ENCODE results near the gene ZNF76. TPM values are rescaled to one million over a fixed set of nuclear protein-coding genes. Genes with fewer than 3 reads are reported as not detected.

ZNF76 gene
- total RNA-seq, 5 donors from 2014 or later (not counting 1 experiment from before 2014, with no cell fraction given) = 72.7 to 91.3 (median 84.8) TPM

DNA sequence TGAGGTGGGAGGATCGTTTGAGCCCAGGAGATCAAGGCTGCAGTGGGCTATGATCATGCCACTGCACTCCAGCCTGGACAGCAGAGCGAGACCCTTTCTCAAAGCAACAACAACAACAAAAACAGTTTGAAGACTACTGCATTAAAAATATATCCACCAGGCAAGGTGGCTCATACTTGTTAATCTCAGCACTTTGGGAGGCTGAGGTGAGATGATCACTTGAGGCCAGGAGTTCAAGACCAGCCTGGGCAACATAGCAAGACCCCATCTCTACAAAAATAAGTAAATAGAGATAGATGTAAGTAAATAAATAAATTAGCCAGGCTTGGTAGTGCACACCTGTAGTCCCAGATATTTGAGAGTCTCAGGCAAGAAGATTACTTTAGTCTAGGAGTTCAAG lies 12.5 kb downstream of the ZNF76 start:
- no peaks in the 10 kb centered on the region for H3K36me3 ChIP-seq (ENCODE audit: control insufficient read depth in 2 of 2, extremely low read depth in 1 of 2, insufficient read depth in 1 of 2, low read length in 1 of 2)
- ChIA-PET CTCF (no interaction called here), POLR2A (no interaction called here)
- Mint-ChIP-seq H3K4me1 (peaks cover 19 to 25% (median 24%) of the 10 kb centered on the region in 3 donors), H3K36me3 (peaks cover 3% of the 10 kb centered on the region), H3K27me3 (no peaks in the 10 kb centered on the region), H3K9me3 (no peaks in the 10 kb centered on the region), H3K4me3 (no peak overlapping the region), H3K27ac (no peak overlapping the region)
- ATAC-seq (replicated peaks in 1 of 4) = no peak
- DNase-seq = no peak
- no peak overlapping the region for H3K27ac ChIP-seq (ENCODE audit: low read length)
- H3K9me3 ChIP-seq = no peaks in the 10 kb centered on the region
- no peak overlapping the region for H3K4me3 ChIP-seq (ENCODE audit: control insufficient read depth in 1 of 2, extremely low read depth in 1 of 2, low read length in 1 of 2)
- WGBS (ENCODE audit: insufficient coverage) = 100% methylated on average over 1 of the region's 2 CpGs
- H3K27me3 ChIP-seq (replicated peaks in 1 of 2; ENCODE audit: control insufficient read depth in 2 of 2, extremely low read depth in 1 of 2, insufficient read depth in 2 of 2, low read length in 1 of 2) = no peaks in the 10 kb centered on the region
- H3K4me1 ChIP-seq (ENCODE audit: control insufficient read depth in 1 of 2, extremely low read depth in 1 of 2, insufficient read depth in 2 of 2, low read length in 2 of 2) = no peaks in the 10 kb centered on the region

DNA sequence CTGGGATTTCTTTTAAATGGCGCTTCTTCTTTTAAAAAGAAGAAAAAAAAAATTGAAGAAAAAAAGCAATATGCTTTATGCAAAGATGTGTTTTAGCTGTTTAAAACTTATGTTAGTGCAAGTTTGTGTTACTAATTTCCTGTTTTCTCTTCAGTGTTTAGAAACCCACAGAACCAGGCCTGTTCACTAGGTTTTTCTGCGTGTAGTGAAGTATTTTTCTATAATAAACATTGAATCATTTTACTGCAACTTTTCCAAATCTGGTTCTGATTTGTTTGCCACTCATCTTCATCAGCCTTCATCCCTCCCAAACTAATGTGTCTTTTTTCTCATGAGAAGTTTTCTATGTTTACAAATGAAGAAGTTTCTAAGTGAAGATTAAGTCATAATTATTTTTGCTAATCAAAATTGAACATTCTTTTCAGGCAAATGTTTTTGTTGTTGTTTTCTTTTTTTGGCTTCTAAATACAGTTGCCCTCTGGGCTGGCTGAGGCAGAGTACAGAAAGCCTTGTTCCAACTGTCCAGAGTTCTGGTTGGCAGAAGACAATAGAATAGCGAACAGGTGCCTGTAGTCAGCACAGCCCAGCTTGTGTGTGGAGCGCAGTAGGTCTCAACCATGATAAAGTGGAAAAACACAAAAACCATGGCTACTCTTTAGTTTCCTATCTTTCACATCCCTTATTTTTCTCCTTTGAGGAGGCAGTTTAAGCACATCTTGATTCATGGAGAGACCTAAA lies 14.5 kb downstream of the ZNF76 start:
- DNase-seq (no peak), ATAC-seq (replicated peaks in 1 of 4) (no peak)
- no peaks in the 10 kb centered on the region for H3K36me3 ChIP-seq (ENCODE audit: control insufficient read depth in 2 of 2, extremely low read depth in 1 of 2, insufficient read depth in 1 of 2, low read length in 1 of 2)
- H3K4me1 ChIP-seq (ENCODE audit: control insufficient read depth in 1 of 2, extremely low read depth in 1 of 2, insufficient read depth in 2 of 2, low read length in 2 of 2) = no peaks in the 10 kb centered on the region
- no peak overlapping the region for H3K27ac ChIP-seq (ENCODE audit: low read length)
- Mint-ChIP-seq H3K27me3 (no peaks in the 10 kb centered on the region), H3K4me3 (no peak overlapping the region), H3K9me3 (no peaks in the 10 kb centered on the region), H3K27ac (peak overlapping the region in 1 of 2 donors; percentile 16), H3K4me1 (peaks cover 6 to 23% (median 16%) of the 10 kb centered on the region in 3 donors), H3K36me3 (no peaks in the 10 kb centered on the region)
- H3K4me3 ChIP-seq (ENCODE audit: control insufficient read depth in 1 of 2, extremely low read depth in 1 of 2, low read length in 1 of 2) = no peak overlapping the region
- H3K27me3 ChIP-seq (replicated peaks in 1 of 2; ENCODE audit: control insufficient read depth in 2 of 2, extremely low read depth in 1 of 2, insufficient read depth in 2 of 2, low read length in 1 of 2) = no peaks in the 10 kb centered on the region
- WGBS (ENCODE audit: insufficient coverage) = no CpG with 5 or more reads among the region's 4 CpGs
- POLR2A ChIA-PET = no interaction called here
- CTCF ChIA-PET = no interaction called here
- no peaks in the 10 kb centered on the region for H3K9me3 ChIP-seq

DNA sequence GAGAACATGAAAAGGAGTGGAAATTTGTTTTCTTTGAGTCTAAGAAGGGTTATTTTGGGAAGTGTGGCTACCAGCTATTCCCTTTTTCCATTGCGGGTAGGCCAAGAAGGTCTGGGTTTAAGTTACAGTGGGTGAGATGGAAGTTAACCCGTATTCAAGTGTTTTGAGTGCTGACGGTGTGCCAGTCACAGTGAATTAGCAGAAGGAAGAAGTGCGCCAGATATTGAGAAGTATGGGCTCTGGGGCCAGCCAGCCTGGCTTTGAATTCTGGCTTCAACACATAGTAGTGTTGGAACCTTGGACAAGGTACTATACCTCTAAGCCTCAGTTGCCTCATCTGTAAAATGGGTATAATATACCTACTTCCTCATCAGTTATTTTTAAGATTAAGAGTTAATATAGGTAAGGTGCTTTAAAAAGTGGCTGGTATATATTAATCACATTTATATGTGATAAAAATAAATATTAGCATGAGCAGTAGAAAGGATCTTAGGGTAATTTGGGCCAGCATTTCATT lies 16.3 kb downstream of the ZNF76 start:
- WGBS (ENCODE audit: insufficient coverage) = 88% methylated on average over 3 of the region's 4 CpGs
- H3K27ac Mint-ChIP-seq = no peak overlapping the region
- H3K4me1 Mint-ChIP-seq = peaks cover 6 to 19% (median 11%) of the 10 kb centered on the region in 3 donors
- ChIA-PET POLR2A (interaction anchor here (0.6 to 0.7 kb wide), 2 partner anchors 18 to 776 kb away, joined by 3 to 4 read pairs; no protein-coding TSS in a partner anchor), CTCF (no interaction called here)
- DNase-seq = no peak
- no peaks in the 10 kb centered on the region for H3K27me3 ChIP-seq (replicated peaks in 1 of 2; ENCODE audit: control insufficient read depth in 2 of 2, extremely low read depth in 1 of 2, insufficient read depth in 2 of 2, low read length in 1 of 2)
- H3K4me3 ChIP-seq (ENCODE audit: control insufficient read depth in 1 of 2, extremely low read depth in 1 of 2, low read length in 1 of 2) = no peak overlapping the region
- no peaks in the 10 kb centered on the region for H3K9me3 ChIP-seq
- H3K27me3 Mint-ChIP-seq = no peaks in the 10 kb centered on the region
- no peak overlapping the region for H3K27ac ChIP-seq (ENCODE audit: low read length)
- H3K4me3 Mint-ChIP-seq = no peak overlapping the region
- peaks cover 3% of the 10 kb centered on the region for H3K36me3 Mint-ChIP-seq
- no peaks in the 10 kb centered on the region for H3K36me3 ChIP-seq (ENCODE audit: control insufficient read depth in 2 of 2, extremely low read depth in 1 of 2, insufficient read depth in 1 of 2, low read length in 1 of 2)
- no peak for ATAC-seq (replicated peaks in 1 of 4)
- H3K9me3 Mint-ChIP-seq = no peaks in the 10 kb centered on the region
- H3K4me1 ChIP-seq (ENCODE audit: control insufficient read depth in 1 of 2, extremely low read depth in 1 of 2, insufficient read depth in 2 of 2, low read length in 2 of 2) = no peaks in the 10 kb centered on the region

DNA sequence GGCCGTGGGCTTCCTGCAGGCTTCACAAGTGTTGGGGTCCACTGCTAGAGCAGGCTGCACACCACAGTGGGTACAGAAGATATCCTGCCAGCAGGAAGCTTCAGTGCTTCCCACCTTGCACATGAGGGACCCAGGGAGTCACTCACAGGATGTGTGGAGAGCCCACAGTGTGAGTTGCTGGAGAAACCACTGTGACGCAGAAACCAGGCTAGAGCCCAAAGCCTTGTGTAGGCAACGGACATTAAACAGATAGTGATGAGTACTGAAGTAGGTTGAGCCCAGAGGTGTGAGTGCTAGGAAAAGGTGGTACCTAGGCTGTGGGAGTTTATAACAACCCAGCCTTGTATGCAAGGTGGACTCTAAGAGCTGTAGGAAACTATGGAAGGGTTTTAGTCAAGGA lies 19.2 kb downstream of the ZNF76 start:
- no peak overlapping the region for H3K27ac ChIP-seq (ENCODE audit: low read length)
- peaks cover 27% of the 10 kb centered on the region for H3K36me3 Mint-ChIP-seq
- H3K4me3 Mint-ChIP-seq = no peak overlapping the region
- no peaks in the 10 kb centered on the region for H3K27me3 ChIP-seq (replicated peaks in 1 of 2; ENCODE audit: control insufficient read depth in 2 of 2, extremely low read depth in 1 of 2, insufficient read depth in 2 of 2, low read length in 1 of 2)
- ChIA-PET POLR2A (no interaction called here), CTCF (no interaction called here)
- WGBS (ENCODE audit: insufficient coverage) = 92% methylated on average over 3 of the region's 3 CpGs
- H3K36me3 ChIP-seq (ENCODE audit: control insufficient read depth in 2 of 2, extremely low read depth in 1 of 2, insufficient read depth in 1 of 2, low read length in 1 of 2) = peaks cover 3 to 28% of the 10 kb centered on the region in 2 donors
- no peak for ATAC-seq (replicated peaks in 1 of 4)
- H3K9me3 ChIP-seq = no peaks in the 10 kb centered on the region
- no peaks in the 10 kb centered on the region for H3K27me3 Mint-ChIP-seq
- H3K4me3 ChIP-seq (ENCODE audit: control insufficient read depth in 1 of 2, extremely low read depth in 1 of 2, low read length in 1 of 2) = no peak overlapping the region
- no peak for DNase-seq
- no peak overlapping the region for H3K27ac Mint-ChIP-seq
- H3K9me3 Mint-ChIP-seq = no peaks in the 10 kb centered on the region
- H3K4me1 Mint-ChIP-seq = peaks cover 6 to 19% (median 11%) of the 10 kb centered on the region in 3 donors
- H3K4me1 ChIP-seq (ENCODE audit: control insufficient read depth in 1 of 2, extremely low read depth in 1 of 2, insufficient read depth in 2 of 2, low read length in 2 of 2) = no peaks in the 10 kb centered on the region

DNA sequence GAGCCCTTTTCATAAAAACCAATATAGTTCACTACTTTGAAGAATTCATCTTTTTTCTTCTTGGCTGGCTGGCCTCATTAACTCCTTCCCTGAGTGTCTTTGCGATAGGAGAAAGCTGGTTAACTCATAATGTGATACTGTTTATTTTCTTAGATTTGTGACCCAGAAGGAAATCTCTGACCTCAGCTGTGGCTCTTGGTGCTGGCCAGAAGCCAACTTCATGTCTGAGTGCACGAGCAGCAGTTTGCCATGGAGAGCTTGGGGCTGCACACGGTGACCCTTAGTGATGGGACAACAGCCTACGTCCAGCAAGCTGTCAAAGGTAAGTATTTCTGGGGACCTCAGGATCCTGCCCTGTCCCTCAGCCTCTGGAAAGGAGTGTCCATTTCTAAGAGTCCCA lies 21.4 kb downstream of the ZNF76 start:
- no peak overlapping the region for H3K4me3 ChIP-seq (ENCODE audit: control insufficient read depth in 1 of 2, extremely low read depth in 1 of 2, low read length in 1 of 2)
- Mint-ChIP-seq H3K36me3 (peaks cover 36% of the 10 kb centered on the region), H3K4me3 (no peak overlapping the region), H3K27me3 (no peaks in the 10 kb centered on the region), H3K9me3 (no peaks in the 10 kb centered on the region), H3K27ac (no peak overlapping the region), H3K4me1 (peaks cover 0 to 9% (median 3%) of the 10 kb centered on the region in 3 donors)
- CTCF ChIA-PET = no interaction called here
- POLR2A ChIA-PET = no interaction called here
- ATAC-seq (replicated peaks in 1 of 4) = no peak
- no peaks in the 10 kb centered on the region for H3K9me3 ChIP-seq
- peaks cover 6 to 47% of the 10 kb centered on the region in 2 donors for H3K36me3 ChIP-seq (ENCODE audit: control insufficient read depth in 2 of 2, extremely low read depth in 1 of 2, insufficient read depth in 1 of 2, low read length in 1 of 2)
- DNase-seq = no peak
- H3K27ac ChIP-seq (ENCODE audit: low read length) = no peak overlapping the region
- 81% methylated on average over 3 of the region's 4 CpGs for WGBS (ENCODE audit: insufficient coverage)
- no peaks in the 10 kb centered on the region for H3K27me3 ChIP-seq (replicated peaks in 1 of 2; ENCODE audit: control insufficient read depth in 2 of 2, extremely low read depth in 1 of 2, insufficient read depth in 2 of 2, low read length in 1 of 2)
- H3K4me1 ChIP-seq (ENCODE audit: control insufficient read depth in 1 of 2, extremely low read depth in 1 of 2, insufficient read depth in 2 of 2, low read length in 2 of 2) = no peaks in the 10 kb centered on the region

DNA sequence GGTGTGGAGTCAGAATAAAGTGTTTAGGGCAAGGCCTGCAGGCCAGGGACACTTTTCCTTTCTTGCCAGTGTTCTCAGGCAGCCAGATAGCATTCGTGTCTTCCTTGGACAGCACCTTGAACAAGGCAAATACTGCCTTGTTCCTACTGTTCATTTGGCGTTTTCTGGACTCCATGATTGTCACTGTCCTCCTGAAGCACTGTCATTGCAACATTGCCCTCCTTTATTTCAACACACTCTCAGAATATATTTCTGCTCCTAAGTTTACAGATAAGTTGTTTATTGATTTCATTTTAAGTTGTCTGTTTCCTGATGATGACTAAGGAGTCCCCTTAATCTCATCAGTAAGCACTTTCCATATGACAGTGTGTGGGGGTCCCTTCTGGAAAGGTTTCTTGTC lies 22.9 kb downstream of the ZNF76 start:
- no peaks in the 10 kb centered on the region for H3K9me3 Mint-ChIP-seq
- H3K9me3 ChIP-seq = no peaks in the 10 kb centered on the region
- no peak overlapping the region for H3K27ac Mint-ChIP-seq
- no peaks in the 10 kb centered on the region for H3K4me1 ChIP-seq (ENCODE audit: control insufficient read depth in 1 of 2, extremely low read depth in 1 of 2, insufficient read depth in 2 of 2, low read length in 2 of 2)
- H3K4me3 Mint-ChIP-seq = no peak overlapping the region
- WGBS (ENCODE audit: insufficient coverage) = 95% methylated on average over 2 of the region's 2 CpGs
- DNase-seq = no peak
- ATAC-seq (replicated peaks in 1 of 4) = no peak
- ChIA-PET POLR2A (no interaction called here), CTCF (no interaction called here)
- H3K27ac ChIP-seq (ENCODE audit: low read length) = no peak overlapping the region
- H3K27me3 Mint-ChIP-seq = no peaks in the 10 kb centered on the region
- H3K27me3 ChIP-seq (replicated peaks in 1 of 2; ENCODE audit: control insufficient read depth in 2 of 2, extremely low read depth in 1 of 2, insufficient read depth in 2 of 2, low read length in 1 of 2) = no peaks in the 10 kb centered on the region
- peaks cover 0 to 6% (median 3%) of the 10 kb centered on the region in 3 donors for H3K4me1 Mint-ChIP-seq
- no peak overlapping the region for H3K4me3 ChIP-seq (ENCODE audit: control insufficient read depth in 1 of 2, extremely low read depth in 1 of 2, low read length in 1 of 2)
- peaks cover 6 to 63% of the 10 kb centered on the region in 2 donors for H3K36me3 ChIP-seq (ENCODE audit: control insufficient read depth in 2 of 2, extremely low read depth in 1 of 2, insufficient read depth in 1 of 2, low read length in 1 of 2)
- peaks cover 50% of the 10 kb centered on the region for H3K36me3 Mint-ChIP-seq

All from T-cell (primary cell).